ENCODE measurements around the gene MAP3K20.

MAP3K20 gene

GRCh38 chr2:173043476-173043875, 32.2 kb upstream of the MAP3K20 start:
- in situ Hi-C loops (cut with MboI; ENCODE audit: low pct_unique_long_range_greater_than_20kb, low sequenced_read_pairs, unreplicated experiment), result no loop called here
- DNase-seq (ENCODE audit: low spot score), result no peak
- TF ChIP-seq CTCF (IDR thresholded peaks at IDR 0.05; ENCODE audit: extremely low read depth, insufficient read depth, missing control alignments), result no peak

GRCh38 chr2:173043897-173044519, 31.6 kb upstream of the MAP3K20 start:
- no peak for DNase-seq (ENCODE audit: low spot score)
- in situ Hi-C loops (cut with MboI; ENCODE audit: low pct_unique_long_range_greater_than_20kb, low sequenced_read_pairs, unreplicated experiment), result no loop called here
- TF ChIP-seq CTCF (IDR thresholded peaks at IDR 0.05; ENCODE audit: extremely low read depth, insufficient read depth, missing control alignments), result no peak

GRCh38 chr2:173044686-173045085, 31.0 kb upstream of the MAP3K20 start:
- in situ Hi-C loops (cut with MboI; ENCODE audit: low pct_unique_long_range_greater_than_20kb, low sequenced_read_pairs, unreplicated experiment), result no loop called here
- TF ChIP-seq CTCF (IDR thresholded peaks at IDR 0.05; ENCODE audit: extremely low read depth, insufficient read depth, missing control alignments), result no peak

GRCh38 chr2:173045181-173045580, 30.5 kb upstream of the MAP3K20 start:
- DNase-seq (ENCODE audit: low spot score), result no peak
- no peak for TF ChIP-seq CTCF (IDR thresholded peaks at IDR 0.05; ENCODE audit: extremely low read depth, insufficient read depth, missing control alignments)
- in situ Hi-C loops (cut with MboI; ENCODE audit: low pct_unique_long_range_greater_than_20kb, low sequenced_read_pairs, unreplicated experiment), result no loop called here

More at GRCh38 chr2:173044686-173045085, 31.0 kb upstream of the MAP3K20 start:
- DNase-seq (ENCODE audit: low spot score), result no peak

GRCh38 chr2:173048522-173048896, 27.1 kb upstream of the MAP3K20 start:
- DNase-seq (ENCODE audit: low spot score), result no peak
- no peak for TF ChIP-seq CTCF (IDR thresholded peaks at IDR 0.05; ENCODE audit: extremely low read depth, insufficient read depth, missing control alignments)
- in situ Hi-C loops (cut with MboI; ENCODE audit: low pct_unique_long_range_greater_than_20kb, low sequenced_read_pairs, unreplicated experiment), result no loop called here

GRCh38 chr2:173048897-173049661, 26.6 kb upstream of the MAP3K20 start:
- DNase-seq (ENCODE audit: low spot score), result peak; percentile 52
- no peak for TF ChIP-seq CTCF (IDR thresholded peaks at IDR 0.05; ENCODE audit: extremely low read depth, insufficient read depth, missing control alignments)
- in situ Hi-C loops (cut with MboI; ENCODE audit: low pct_unique_long_range_greater_than_20kb, low sequenced_read_pairs, unreplicated experiment), result no loop called here
